ENCODE data around the gene PRRX1. TPM values are rescaled to one million over a fixed set of nuclear protein-coding genes. Genes with fewer than 3 reads are reported as not detected.

PRRX1 gene
- polyA plus RNA-seq, 3 donors = not detected

DNA sequence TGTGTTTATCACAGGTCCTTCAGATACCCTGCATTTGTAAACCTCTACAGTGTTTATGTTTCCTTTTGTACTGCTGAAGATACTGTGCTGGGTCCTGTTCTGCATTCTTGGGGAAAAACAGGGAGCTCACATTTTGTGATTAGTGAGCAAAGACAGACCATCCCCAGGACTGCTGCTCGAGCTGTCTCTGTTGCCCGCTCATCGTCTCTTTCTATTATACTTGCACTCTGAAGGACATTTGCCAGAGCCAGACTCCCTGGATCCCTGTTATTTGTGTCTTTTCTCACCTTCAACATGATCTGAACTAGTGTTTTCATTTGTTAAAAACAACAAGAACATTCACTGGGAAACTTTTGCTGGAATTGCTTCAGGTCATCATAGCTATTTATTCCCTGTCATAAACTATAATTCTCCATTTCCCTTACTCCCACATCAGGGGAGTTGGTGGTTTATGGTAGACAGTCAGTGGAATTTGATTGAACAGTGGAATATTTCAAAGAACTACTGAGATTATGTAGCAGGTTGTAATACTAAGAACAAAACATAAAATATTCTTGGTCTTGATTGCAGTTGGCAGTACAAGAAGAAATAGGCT, 53.0 kb downstream of the PRRX1 start:
- no peak overlapping the region for H3K9ac ChIP-seq (ENCODE audit: insufficient read depth, low read length, poor library complexity, severe bottlenecking)
- H3K27me3 Mint-ChIP-seq (ENCODE audit: low read depth in 3 of 3) = peaks cover 0 to 3% (median 0%) of the 10 kb centered on the region in 3 donors
- H3K79me2 ChIP-seq (ENCODE audit: insufficient read depth, low read length) = no peaks in the 10 kb centered on the region
- no peaks in the 10 kb centered on the region for H3K9me3 ChIP-seq (replicated peaks in 1 of 2; ENCODE audit: control insufficient read depth in 1 of 2, insufficient read depth in 1 of 2, low read length in 2 of 2)
- peaks cover 0 to 5% (median 2%) of the 10 kb centered on the region in 7 donors for H3K9me3 Mint-ChIP-seq
- H3K27ac Mint-ChIP-seq = no peak overlapping the region
- H3K4me3 Mint-ChIP-seq = no peak overlapping the region
- H3K4me1 Mint-ChIP-seq = no peaks in the 10 kb centered on the region
- no peaks in the 10 kb centered on the region for H3K36me3 Mint-ChIP-seq
- no peaks in the 10 kb centered on the region for H3K36me3 ChIP-seq (replicated peaks in 1 of 2; ENCODE audit: control insufficient read depth in 1 of 2, insufficient read depth in 2 of 2, low read length in 2 of 2)
- WGBS (ENCODE audit: insufficient coverage) = 100% methylated on average over 3 of the region's 3 CpGs
- H3K4me2 ChIP-seq (replicated peaks; ENCODE audit: extremely low read depth, low read length, poor library complexity, severe bottlenecking) = no peak overlapping the region
- no peak overlapping the region for H2AFZ ChIP-seq (ENCODE audit: insufficient read depth, low read depth, low read length, poor library complexity, severe bottlenecking)
- H3K4me1 ChIP-seq (ENCODE audit: control insufficient read depth in 1 of 2, insufficient read depth in 2 of 2, low read length in 2 of 2) = no peaks in the 10 kb centered on the region
- no peak overlapping the region for H3K27ac ChIP-seq (ENCODE audit: low read depth in 1 of 2, low read length in 2 of 2)
- no peak for TF ChIP-seq CTCF (IDR thresholded peaks at IDR 0.05)
- H4K20me1 ChIP-seq (ENCODE audit: insufficient read depth, low read length) = no peaks in the 10 kb centered on the region
- H3K27me3 ChIP-seq (ENCODE audit: control insufficient read depth in 2 of 2, insufficient read depth in 2 of 2, low read length in 2 of 2) = no peaks in the 10 kb centered on the region
- no peak for DNase-seq
- H3K4me3 ChIP-seq (replicated peaks in 1 of 3; ENCODE audit: low read depth in 2 of 3, low read length in 3 of 3) = no peak overlapping the region
- intact Hi-C loops (cut with micrococcal nuclease) = no loop called here

DNA sequence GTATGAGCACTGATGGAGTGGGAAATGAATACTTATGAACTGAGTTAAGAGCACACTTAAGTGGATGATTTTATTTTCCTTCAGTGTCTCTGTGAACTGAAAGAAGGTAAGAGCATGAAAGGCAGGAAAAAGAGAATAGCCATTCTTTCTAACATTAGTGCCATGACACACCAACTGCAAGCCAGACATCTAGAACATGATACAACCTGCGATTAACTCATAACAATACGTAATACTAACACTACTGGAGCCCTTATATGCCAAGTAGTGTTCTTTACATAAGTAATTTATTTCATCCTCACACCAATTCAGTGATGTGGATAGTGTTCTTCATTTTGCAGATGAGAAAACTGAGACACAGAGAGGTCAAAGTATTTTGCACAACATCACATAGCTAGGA, 56.7 kb downstream of the PRRX1 start:
- Mint-ChIP-seq H3K9me3 (peaks cover 0 to 6% (median 1%) of the 10 kb centered on the region in 7 donors), H3K36me3 (no peaks in the 10 kb centered on the region), H3K27me3 (ENCODE audit: low read depth in 3 of 3) (peaks cover 0 to 3% (median 0%) of the 10 kb centered on the region in 3 donors), H3K4me3 (no peak overlapping the region), H3K27ac (no peak overlapping the region), H3K4me1 (no peaks in the 10 kb centered on the region)
- no peaks in the 10 kb centered on the region for H3K4me1 ChIP-seq (ENCODE audit: control insufficient read depth in 1 of 2, insufficient read depth in 2 of 2, low read length in 2 of 2)
- H3K79me2 ChIP-seq (ENCODE audit: insufficient read depth, low read length) = no peaks in the 10 kb centered on the region
- no peaks in the 10 kb centered on the region for H3K27me3 ChIP-seq (ENCODE audit: control insufficient read depth in 2 of 2, insufficient read depth in 2 of 2, low read length in 2 of 2)
- intact Hi-C loops (cut with micrococcal nuclease) = no loop called here
- no peak overlapping the region for H3K27ac ChIP-seq (ENCODE audit: low read depth in 1 of 2, low read length in 2 of 2)
- H3K4me2 ChIP-seq (replicated peaks; ENCODE audit: extremely low read depth, low read length, poor library complexity, severe bottlenecking) = no peak overlapping the region
- H4K20me1 ChIP-seq (ENCODE audit: insufficient read depth, low read length) = no peaks in the 10 kb centered on the region
- no peak for DNase-seq
- H3K9ac ChIP-seq (ENCODE audit: insufficient read depth, low read length, poor library complexity, severe bottlenecking) = no peak overlapping the region
- WGBS (ENCODE audit: insufficient coverage) = no CpG with 5 or more reads among the region's 2 CpGs
- H3K36me3 ChIP-seq (replicated peaks in 1 of 2; ENCODE audit: control insufficient read depth in 1 of 2, insufficient read depth in 2 of 2, low read length in 2 of 2) = no peaks in the 10 kb centered on the region
- TF ChIP-seq CTCF (IDR thresholded peaks at IDR 0.05) = no peak
- no peak overlapping the region for H2AFZ ChIP-seq (ENCODE audit: insufficient read depth, low read depth, low read length, poor library complexity, severe bottlenecking)
- no peak overlapping the region for H3K4me3 ChIP-seq (replicated peaks in 1 of 3; ENCODE audit: low read depth in 2 of 3, low read length in 3 of 3)
- H3K9me3 ChIP-seq (replicated peaks in 1 of 2; ENCODE audit: control insufficient read depth in 1 of 2, insufficient read depth in 1 of 2, low read length in 2 of 2) = no peaks in the 10 kb centered on the region
